CD1c-positive myeloid dendritic cell (primary cell): ENCODE results near the gene PCDHB15.
A peak's percentile ranks its signal among the peaks of the same experiment; 100 is the strongest.
"Not testable (repeated sequence)": the region's sequence is repeated elsewhere in the genome, so short reads cannot be mapped to it uniquely, and the experiment has no call there.

ENCODE experiments used
- DNase-seq: peaks from one replicate; pipeline ENCODE4 v3.0.0-alpha.2; 2016; ENCODE audit errors: extremely low spot score

PCDHB15 gene

GRCh38 chr5:141245250-141245717 is at the start of gene PCDHB15:
Gene PCDHB15 (plus strand): TSS chr5:141245395. CDS start chr5:141245579, 184 bp downstream.
- no peak for DNase-seq

DNA sequence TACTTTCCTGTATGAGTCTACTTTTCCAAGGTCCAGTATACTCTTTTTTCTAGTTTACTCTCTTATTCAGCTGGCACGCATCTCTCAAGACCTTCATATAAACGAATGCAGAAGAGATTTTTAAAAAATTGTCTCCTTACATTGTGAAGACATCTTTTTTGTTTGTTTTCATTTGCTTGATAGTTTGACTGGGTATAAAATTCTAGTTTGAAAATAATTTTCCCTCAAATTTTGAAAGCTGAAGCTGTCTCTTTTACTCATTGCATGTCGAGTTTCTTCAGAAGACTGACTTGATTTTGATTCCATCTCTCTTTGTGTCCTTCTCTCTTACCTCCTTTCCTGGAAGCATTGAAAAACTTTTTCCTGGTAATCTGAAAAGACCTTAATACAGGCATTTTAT is 48.8 kb upstream of the PCDHB15 start:
- no peak for DNase-seq

DNA sequence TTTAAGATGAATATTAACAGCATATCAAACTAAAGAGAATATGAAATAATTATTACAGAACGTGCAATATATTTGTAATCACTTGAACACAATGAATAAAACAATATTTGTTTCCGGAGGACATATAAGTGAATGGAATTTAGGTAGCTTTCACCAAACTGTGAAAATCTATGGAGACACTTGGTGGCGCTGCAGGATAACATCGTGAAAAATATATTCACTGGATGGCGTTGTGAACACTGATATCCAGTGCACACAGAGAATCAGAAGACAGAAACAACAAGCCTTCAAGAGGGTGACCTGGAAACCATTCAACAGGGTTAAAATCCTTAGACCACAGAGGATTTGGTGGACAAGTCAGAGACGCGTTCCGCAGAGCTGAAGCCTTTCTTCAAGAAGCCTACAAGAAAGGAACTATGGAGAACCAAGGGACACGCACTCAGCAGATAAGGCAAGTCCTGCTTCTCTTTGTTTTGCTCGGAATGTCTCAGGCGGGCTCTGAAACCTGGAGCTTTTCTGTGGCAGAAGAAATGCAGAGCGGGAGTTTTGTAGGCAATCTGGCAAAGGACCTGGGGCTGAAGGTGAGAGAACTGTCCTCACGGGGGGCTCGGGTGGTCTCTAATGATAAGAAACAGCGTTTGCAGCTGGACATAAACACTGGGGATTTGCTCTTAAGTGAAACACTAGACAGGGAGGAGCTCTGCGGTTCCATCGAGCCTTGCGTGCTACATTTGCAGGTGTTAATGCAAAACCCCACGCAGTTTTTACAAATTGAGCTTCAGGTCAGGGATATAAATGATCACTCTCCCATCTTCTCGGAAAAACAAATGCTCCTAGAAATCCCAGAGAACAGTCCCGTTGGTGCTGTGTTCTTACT is 45.6 kb upstream of the PCDHB15 start, which contains the start of gene PCDHB11:
PCDHB11 (plus strand) TSS at position 269 of the 877 bp plus-strand sequence; CDS start at position 417, 148 bp downstream.
- DNase-seq = no peak

DNA sequence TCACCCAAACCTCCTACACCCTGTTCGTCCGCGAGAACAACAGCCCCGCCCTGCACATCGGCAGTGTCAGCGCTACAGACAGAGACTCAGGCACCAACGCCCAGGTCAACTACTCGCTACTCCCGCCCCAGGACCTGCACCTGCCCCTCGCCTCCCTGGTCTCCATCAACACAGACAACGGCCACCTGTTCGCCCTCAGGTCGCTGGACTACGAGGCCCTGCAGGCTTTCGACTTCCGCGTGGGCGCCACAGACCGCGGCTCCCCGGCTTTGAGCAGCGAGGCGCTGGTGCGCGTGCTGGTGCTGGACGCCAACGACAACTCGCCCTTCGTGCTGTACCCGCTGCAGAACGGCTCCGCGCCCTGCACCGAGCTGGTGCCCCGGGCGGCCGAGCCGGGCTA is 44.1 kb upstream of the PCDHB15 start:
- DNase-seq = not testable (repeated sequence)

GRCh38 chr5:141201646-141202045 is 43.5 kb upstream of the PCDHB15 start:
- DNase-seq = not testable (repeated sequence)

GRCh38 chr5:141208478-141208877 is 36.7 kb upstream of the PCDHB15 start, which contains the start of gene PCDHB12:
Gene PCDHB12 (plus strand): TSS chr5:141208719. CDS start chr5:141208908, 189 bp downstream.
- no peak for DNase-seq

- DNase-seq = not testable (repeated sequence)
These were observed 34.9 kb upstream of the PCDHB15 start for GRCh38 chr5:141210281-141210680.

- DNase-seq = not testable (repeated sequence)
These were observed 34.3 kb upstream of the PCDHB15 start for GRCh38 chr5:141210849-141211248.

GRCh38 chr5:141213656-141214339 is 31.4 kb upstream of the PCDHB15 start, which contains the start of gene PCDHB13:
Gene PCDHB13 (plus strand): TSS chr5:141213919. CDS start chr5:141214124, 205 bp downstream.
- DNase-seq = peak; percentile 2

DNA sequence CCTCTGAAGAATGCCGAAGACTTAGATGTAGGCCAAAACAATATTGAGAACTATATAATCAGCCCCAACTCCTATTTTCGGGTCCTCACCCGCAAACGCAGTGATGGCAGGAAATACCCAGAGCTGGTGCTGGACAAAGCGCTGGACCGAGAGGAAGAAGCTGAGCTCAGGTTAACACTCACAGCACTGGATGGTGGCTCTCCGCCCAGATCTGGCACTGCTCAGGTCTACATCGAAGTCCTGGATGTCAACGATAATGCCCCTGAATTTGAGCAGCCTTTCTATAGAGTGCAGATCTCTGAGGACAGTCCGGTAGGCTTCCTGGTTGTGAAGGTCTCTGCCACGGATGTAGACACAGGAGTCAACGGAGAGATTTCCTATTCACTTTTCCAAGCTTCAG is 30.6 kb upstream of the PCDHB15 start:
- DNase-seq = not testable (repeated sequence)

DNA sequence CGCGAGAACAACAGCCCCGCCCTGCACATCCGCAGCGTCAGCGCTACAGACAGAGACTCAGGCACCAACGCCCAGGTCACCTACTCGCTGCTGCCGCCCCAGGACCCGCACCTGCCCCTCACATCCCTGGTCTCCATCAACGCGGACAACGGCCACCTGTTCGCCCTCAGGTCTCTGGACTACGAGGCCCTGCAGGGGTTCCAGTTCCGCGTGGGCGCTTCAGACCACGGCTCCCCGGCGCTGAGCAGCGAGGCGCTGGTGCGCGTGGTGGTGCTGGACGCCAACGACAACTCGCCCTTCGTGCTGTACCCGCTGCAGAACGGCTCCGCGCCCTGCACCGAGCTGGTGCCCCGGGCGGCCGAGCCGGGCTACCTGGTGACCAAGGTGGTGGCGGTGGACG is 29.7 kb upstream of the PCDHB15 start:
- not testable (repeated sequence) for DNase-seq

DNA sequence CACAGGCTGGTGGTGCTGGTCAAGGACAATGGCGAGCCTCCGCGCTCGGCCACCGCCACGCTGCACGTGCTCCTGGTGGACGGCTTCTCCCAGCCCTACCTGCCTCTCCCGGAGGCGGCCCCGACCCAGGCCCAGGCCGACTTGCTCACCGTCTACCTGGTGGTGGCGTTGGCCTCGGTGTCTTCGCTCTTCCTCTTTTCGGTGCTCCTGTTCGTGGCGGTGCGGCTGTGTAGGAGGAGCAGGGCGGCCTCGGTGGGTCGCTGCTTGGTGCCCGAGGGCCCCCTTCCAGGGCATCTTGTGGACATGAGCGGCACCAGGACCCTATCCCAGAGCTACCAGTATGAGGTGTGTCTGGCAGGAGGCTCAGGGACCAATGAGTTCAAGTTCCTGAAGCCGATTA is 29.2 kb upstream of the PCDHB15 start:
- not testable (repeated sequence) for DNase-seq

DNA sequence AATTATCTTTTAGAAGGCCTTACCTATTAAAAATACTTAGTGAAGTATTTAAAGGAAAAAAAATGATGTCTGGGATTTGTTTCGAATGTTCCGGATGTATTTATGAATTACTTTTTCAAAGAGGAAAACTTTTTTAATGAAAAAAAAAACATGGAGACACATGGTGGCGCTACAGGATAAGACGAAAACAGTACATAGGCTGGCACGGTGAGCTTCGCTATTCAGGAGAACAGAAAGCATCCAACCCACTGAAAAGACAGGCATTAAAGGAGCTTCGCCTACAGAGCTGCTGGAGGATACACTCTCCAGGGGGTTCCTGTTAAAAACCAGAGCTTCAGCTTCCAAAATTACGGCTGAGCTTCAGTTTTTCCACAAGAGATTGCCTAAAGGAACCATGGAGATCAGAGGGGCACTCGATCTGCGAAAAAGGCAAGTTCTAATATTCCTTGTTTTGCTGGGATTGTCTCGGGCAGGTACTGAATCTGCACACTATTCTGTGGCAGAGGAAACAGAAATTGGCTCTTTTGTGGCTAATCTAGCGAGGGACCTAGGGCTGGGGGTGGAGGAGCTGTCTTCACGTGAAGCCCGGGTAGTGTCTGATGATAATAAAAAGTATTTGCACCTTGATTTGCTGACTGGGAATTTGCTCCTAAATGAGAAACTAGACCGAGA is 21.9 kb upstream of the PCDHB15 start, which contains the start of gene PCDHB14:
PCDHB14 (plus strand) TSS at position 232 of the 672 bp plus-strand sequence; CDS start at position 395, 163 bp downstream.
- DNase-seq = no peak

DNA sequence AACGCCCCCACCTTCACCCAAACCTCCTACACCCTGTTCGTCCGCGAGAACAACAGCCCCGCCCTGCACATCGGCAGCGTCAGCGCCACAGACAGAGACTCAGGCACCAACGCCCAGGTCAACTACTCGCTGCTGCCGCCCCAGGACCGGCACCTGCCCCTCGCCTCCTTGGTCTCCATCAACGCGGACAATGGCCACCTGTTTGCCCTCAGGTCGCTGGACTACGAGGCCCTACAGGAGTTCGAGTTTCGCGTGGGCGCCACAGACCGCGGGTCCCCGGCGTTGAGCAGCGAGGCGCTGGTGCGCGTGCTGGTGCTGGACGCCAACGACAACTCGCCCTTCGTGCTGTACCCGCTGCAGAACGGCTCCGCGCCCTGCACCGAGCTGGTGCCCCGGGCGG is 20.4 kb upstream of the PCDHB15 start:
- not testable (repeated sequence) for DNase-seq

DNA sequence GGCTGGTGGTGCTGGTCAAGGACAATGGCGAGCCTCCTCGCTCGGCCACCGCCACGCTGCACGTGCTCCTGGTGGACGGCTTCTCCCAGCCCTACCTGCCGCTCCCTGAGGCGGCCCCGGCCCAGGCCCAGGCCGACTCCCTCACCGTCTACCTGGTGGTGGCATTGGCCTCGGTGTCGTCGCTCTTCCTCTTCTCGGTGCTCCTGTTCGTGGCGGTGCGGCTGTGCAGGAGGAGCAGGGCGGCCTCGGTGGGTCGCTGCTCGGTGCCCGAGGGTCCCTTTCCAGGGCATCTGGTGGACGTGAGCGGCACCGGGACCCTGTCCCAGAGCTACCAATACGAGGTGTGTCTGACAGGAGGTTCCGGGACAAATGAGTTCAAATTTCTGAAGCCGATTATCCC is 19.8 kb upstream of the PCDHB15 start:
- not testable (repeated sequence) for DNase-seq

GRCh38 chr5:141234109-141234667 is 11.0 kb upstream of the PCDHB15 start:
- no peak for DNase-seq

- DNase-seq = not testable (repeated sequence)
These were observed 9.3 kb upstream of the PCDHB15 start for GRCh38 chr5:141235922-141236321.

GRCh38 chr5:141236516-141237313 is 8.5 kb upstream of the PCDHB15 start:
- no peak for DNase-seq

GRCh38 chr5:141241496-141241895 is 3.7 kb upstream of the PCDHB15 start:
- DNase-seq = no peak

GRCh38 chr5:141246971-141247370 is 1.8 kb downstream of the PCDHB15 start:
- DNase-seq = not testable (repeated sequence)
